Fibroblast of upper back skin (primary cell): ENCODE measurements around the gene AFAP1L2.

ENCODE experiments used
- DNase-seq: peaks from one replicate; pipeline ENCODE4 v3.0.0-alpha.2; 2013

AFAP1L2 gene

DNA sequence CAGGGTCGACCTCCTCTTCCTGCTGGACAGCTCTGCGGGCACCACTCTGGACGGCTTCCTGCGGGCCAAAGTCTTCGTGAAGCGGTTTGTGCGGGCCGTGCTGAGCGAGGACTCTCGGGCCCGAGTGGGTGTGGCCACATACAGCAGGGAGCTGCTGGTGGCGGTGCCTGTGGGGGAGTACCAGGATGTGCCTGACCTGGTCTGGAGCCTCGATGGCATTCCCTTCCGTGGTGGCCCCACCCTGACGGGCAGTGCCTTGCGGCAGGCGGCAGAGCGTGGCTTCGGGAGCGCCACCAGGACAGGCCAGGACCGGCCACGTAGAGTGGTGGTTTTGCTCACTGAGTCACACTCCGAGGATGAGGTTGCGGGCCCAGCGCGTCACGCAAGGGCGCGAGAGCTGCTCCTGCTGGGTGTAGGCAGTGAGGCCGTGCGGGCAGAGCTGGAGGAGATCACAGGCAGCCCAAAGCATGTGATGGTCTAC, 118.3 kb downstream of the AFAP1L2 start:
- no peak for DNase-seq

DNA sequence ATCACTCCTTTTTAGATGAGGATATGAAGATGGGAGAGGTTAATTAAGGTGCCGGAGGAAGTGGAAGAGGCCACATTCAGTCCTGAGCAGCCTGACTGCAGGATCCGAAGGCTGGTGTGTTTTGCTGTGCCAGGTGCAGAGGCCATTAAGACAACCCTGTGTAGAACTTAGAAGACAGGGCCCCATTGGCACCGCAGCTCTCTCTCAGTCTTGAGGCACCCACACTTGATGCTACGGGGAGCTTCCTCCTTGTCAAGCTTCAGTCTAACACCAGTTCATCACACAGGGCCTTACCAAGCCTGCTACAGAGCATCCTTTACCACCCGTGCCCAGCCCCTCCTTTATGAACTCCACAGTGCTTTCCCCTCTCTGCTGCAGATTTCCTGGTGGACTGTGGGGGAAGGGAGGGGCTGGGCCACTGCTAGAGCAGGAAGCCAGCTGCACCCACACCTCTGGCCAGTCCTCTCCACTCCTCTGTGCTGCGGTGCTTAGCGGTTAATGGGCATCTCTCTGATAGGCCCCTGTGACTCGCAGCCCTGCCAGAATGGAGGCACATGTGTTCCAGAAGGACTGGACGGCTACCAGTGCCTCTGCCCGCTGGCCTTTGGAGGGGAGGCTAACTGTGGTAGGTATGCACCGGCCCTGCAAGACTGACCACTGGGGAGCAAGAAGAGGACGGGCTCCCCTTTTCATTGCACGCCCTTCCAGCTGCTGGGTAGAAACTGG, 119.8 kb downstream of the AFAP1L2 start:
- DNase-seq = no peak

DNA sequence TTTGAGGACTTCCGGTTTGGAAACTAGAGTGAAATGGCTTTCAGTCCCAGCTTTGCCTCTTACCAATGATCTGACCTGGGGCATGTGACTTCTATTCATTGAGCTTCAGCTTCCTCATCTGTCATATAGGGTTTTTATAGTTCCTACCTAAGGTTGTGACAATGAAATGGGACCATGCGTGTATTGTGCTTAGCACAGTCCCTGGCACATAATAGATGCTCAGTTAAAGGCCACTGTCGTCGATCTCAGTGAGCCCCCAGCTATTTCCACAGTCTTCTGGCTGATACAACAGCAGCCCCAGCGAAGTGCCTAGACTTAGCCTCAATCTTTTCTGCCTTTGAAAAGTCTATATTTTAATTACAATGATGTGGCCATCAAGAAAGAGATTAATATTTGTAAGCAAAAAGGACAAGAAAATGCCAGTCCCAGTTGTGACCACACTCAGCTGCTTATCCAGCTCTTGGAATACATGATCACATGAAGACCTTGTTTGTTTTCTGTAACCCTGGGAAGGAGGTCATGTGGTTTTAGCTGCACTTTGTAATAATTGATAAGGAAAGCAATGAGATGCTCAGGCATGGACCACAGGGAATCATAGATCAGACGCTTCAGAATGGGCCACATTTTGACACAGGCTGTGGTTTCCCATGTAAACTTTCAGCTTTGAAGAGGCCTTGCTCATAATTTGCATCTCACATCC, 120.6 kb downstream of the AFAP1L2 start:
- DNase-seq = no peak

DNA sequence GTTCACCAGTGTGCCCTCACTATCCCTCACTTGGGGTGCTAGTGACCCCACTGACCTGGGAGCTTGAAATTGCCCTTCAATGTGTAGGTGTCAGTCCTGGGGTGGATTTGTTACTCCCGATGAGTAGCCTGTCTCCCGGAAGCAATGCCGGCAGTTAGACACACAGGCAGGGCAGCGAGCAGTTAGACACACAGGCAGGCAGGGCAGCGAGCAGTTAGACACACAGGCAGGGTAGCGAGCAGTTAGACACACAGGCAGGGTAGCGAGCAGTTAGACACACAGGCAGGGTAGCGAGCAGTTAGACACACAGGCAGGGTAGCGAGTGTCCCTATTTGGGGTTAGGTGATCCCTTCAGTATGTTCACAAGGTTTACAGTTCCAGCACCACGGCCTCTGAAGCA, 121.2 kb downstream of the AFAP1L2 start:
- no peak for DNase-seq

DNA sequence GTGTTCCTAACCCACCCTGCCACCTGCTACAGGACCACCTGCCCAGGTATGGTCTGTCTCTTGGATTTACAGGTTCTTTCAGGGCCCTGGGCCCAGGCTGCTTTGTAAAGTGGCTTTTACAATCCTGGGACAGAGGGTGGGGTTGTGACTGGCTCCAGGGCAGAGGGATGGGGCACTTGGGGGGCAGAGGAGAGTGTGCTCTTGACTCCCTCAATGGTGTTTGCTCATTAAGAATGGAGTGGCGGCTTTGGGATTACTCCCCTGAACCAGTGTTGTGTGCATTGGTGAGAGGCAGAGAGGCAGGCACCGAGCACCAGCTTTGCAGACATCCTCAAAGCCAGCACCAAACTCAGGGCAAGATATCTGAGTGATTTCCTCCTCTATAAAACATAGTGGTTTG, 121.8 kb downstream of the AFAP1L2 start:
- no peak for DNase-seq

DNA sequence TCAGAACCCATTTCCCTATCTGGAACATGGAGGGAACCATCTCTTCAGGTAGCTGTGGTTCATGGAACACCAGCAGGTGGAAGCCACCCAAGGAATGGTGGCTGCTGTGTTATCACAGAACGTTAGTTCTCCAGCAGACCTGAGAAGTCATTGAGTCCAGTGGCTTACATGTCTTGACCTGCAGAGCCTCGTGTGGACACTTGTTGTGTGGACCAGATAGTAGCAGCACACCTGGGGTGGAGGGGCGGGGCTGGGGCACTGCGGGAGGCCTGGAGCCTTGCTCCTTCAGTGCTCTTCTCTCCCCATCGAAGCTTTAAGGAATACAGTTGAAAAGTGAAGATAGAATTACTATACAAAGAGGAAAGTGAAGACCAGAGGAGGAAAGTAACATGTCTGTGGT, 122.8 kb downstream of the AFAP1L2 start:
- no peak for DNase-seq

DNA sequence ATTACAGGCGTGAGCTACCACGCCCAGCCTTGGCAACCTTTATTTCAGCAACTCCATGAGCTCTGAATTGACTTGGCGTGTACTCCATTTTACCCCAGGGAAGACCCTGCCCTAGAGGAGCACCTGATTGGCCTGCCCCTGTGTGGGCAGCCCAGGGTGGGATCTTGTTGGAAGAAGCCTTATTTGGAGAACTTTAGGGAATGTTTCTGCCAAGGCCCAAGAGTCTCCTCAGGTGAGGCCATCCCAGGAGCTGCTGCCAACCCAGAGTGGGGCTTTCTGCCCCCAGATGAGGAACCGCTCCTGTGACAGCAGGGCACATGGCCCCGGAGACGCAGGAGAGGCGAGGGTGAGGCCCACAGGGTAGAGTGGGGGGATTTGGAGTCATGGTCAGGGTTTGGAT, 123.3 kb downstream of the AFAP1L2 start:
- no peak for DNase-seq

DNA sequence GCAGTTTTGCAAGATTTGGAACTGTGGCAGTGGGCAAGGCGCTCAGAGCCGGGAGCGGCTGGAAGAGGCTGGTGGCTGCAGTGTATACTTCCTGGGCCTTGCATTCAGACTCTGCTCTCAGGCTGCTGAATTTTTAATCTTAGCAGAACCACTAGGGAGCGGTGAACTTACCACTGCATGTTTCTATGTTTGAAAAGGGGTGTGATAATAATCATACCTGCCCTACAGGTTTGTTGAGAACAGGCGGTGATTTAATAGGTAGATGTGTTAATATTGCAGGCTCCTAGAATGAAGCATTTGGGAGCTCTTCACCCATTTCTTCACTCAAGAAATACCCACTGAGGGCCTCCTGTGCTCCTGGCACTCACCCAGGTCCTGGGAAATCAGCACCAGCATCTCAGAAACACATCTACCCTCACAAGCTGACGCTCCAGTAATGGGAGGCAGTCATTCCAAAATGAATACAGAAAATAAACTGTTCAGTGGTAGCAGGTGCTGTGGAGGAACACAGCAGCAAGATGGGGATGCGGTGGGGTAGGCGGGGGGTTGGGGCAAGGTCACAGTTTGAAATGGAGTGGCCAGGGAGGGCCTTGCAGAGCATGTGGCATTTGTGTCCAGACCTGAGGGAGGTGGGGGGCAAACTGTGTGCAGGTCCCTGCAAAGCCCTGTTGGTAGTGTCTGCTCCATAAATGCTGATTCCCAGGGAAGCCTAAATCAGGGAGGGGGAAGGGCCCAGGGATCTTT, 124.2 kb downstream of the AFAP1L2 start:
- DNase-seq = no peak

DNA sequence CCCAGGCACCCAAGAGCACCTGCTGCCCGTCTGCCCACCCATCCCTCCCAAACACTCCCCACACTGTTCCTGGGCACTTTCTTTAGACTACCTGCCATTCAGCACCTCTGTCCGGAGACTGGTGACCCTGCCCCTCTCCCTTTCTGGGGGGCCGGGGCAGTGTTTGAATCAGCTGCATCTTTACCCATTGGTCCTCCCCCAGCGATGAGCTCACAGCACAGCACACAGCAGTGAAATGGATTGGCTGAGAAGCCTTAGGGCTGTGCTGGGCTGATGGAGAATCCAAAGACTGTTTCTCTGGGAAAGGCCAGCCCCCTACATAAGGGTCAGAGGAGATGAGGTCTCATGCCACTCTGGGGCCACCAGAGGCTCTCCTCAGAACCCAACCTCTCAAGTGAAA, 125.0 kb downstream of the AFAP1L2 start:
- DNase-seq = no peak

DNA sequence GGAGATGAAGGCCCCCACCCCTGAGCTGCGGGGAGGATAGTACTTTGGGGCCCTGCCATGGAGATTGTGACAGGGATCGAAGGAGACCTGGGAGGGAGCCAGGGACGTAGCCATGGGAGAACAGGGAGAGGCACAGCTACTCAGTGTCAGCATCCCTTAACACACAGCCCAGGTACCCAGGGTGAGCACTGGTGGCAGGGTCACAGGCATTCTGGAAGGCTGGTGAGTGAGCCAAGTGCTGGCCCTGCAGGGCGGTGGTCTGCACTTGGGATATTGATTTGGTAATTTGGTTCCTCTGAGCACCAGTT, 125.5 kb downstream of the AFAP1L2 start:
- DNase-seq = no peak

DNA sequence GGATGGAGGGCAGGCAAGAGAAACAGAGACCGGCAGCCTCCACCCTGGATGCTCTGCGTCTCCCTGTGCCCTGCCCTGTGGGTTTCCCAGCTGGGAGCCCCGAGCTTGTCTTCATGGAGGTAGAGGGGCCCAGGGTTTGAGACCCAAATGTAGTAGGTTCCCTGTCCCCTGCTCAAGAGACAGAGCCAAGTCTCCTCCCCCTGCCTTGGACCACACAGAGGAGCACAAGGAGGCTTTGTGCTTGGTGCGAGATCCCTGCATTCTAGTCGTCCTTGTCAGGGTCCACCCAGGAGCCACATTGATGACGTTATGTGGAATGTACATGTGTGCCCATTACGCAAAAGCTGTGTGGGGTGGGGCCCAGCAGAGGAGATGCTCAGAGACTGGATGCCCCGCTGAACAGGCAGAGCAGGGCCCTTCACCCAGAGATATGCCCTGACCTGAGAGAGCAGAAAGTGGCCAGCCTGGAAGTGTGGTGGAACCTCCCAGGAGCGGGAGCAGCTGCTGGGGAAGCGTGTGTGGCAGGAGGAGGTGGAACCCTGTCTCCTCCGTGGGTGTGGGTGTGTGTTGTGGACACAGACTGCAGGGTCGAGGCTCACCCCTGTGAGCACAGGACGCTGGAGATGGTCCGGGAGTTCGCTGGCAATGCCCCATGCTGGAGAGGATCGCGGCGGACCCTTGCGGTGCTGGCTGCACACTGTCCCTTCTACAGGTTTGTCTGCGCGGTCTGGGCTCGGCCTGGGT, 126.0 kb downstream of the AFAP1L2 start:
- no peak for DNase-seq

DNA sequence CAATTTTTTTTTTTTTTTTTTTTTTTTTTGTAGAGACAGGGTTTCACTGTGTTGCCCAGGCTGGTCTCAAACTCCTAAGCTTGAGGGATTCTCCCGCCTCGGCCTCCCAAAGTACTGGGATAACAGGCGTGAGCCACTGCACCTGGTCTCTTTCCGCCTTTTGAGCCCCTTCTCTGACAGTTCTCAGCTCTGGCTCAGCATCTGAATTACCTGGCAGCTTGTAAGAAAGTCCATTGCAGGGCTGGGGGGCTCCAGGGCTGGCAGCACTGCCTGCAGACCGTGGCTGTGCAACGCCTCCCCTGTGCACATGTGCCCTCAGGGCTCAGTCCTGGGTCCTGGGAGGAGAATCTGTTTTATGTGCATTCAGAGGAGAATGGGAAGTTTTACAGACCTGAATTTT, 127.6 kb downstream of the AFAP1L2 start:
- DNase-seq = no peak

DNA sequence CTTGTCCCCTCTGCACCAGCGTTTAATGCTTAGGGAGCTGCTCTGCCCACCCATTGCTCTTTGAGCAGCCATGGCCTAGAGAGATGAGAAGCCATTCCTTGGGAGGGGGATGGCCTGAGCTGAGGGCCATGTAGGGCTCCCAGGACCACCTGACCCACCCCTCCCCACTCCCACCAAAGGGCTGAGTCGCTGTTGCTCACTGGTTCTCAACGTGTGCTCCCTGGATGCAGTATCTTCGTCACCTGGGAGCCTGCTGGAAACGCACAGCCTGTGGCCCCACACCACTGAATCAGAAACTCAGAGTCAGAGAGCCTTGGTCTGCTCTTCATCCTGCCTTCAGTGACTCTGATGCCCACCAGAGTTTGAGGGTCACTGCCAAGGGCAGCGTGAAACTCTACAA, 128.2 kb downstream of the AFAP1L2 start:
- DNase-seq = no peak

DNA sequence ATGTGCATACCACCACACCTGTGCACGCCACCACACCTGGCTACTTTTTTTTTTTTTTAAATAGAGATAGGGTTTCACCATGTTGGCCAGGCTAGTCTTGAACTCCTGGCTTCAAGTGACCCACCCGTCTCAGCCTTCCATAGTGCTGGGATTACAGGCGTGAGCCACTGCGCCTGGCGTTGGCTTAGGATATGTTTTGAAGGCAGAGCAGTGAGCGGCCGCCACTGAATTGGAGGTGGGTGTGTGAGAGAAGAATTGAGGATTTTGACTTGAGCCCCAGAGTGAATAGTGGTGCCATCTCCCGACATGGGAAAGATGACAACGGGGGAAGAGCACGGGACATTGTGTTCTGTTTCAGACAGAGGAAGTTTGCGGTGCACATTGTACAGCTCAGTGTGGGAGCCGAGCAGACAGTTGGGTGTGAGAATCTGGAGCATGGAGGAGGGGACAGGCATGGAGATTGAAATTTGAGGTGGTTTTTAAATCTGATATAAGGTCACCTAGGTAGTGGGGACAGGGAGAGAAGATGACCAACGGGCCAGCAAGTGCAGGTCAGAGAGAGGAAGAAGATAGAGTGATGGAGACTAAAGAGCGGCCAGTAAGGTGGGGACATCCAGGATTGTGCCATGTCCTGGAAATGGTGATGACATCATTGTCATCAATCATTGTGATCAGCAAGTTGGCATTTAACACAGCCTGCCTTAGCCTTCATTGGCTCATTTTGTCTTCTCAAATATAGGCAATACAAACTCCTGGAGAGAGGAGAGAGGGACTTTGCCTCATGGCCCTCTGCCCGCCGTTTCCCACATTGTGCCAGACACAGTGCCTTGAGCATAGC, 129.5 kb downstream of the AFAP1L2 start:
- DNase-seq = no peak

DNA sequence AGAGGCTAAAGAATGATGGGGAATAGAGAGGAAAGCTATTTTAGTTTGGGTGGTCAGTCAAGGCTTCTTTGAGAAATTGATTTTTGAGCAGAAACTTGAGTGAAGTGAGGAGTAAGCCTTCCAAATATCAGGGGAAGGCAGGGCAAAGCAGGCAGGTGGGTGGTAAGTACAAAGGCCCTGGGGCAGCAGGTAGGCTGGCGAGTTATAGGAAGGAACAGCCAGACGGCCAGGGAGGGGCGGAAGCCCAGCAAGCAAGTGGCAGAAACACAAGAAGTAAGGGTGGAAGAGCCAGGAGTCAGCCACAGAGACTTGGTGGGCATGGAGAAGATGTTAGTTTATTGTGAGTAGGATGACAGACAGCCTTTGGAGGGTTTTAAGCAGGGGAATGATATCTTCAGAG, 130.4 kb downstream of the AFAP1L2 start:
- DNase-seq = no peak

DNA sequence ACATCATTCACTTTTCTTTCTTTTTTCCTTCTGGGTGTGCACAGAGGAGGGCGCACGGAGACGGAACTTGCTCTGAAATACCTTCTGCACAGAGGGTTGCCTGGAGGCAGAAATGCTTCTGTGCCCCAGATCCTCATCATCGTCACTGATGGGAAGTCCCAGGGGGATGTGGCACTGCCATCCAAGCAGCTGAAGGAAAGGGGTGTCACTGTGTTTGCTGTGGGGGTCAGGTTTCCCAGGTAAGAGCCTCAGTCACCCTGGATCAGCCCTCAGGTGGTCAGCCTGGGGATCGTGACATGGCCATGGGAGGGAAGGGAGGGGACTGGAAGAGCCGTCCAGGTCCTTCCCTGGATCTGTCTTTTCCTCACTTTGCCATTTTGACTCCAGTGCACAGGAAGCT, 131.6 kb downstream of the AFAP1L2 start:
- no peak for DNase-seq

DNA sequence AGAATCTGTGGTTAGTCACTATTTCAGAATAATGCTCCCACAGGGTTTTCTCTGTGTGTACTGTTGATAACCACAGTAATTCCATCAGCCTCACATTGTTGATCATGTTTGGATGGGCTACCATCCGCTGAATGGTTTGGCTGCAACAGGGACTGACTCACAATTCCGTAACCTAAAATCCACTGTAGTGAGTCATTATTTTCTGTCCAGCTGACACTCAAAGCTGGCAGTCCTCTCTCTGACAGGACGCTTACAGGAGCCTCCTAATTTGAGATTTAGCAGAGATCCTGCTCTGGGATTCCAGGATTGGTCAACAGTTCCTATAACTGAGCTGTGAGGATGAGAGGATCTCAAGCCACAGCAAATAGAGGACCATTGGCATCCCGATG, 132.5 kb downstream of the AFAP1L2 start:
- peak; percentile 96 for DNase-seq

DNA sequence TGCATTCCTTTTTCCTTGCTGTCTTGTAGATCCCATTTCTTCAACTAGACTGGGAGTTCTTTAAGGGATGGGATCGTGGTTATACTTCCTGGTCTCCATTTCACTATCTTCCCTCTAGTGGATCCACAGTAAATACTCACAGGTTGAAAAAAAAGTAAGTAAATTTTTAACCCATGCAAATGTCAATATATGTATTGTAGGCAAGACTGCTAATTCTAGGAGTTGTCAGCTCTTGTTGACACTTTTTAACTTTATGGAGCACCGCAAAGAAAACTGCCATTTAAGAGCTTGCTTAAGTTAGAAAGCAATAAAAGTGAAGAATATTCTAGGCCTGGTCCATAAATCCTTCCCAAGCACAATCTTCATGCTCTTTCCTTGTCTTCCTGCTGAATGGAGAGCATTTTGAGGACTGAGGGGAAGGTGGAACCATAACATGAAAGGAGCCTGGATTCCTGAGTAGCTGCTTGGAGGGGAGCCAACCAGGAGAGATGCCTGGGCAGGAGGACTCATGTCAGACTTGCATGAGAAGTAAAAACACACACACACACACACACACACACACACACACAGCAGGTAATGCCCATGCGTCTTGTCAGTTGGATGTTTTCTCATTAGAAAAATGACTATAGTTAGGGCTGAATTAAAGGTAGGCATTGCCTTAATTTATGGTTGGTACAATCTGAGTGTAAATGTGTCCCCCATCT, 133.1 kb downstream of the AFAP1L2 start:
- DNase-seq = peak; percentile 78

DNA sequence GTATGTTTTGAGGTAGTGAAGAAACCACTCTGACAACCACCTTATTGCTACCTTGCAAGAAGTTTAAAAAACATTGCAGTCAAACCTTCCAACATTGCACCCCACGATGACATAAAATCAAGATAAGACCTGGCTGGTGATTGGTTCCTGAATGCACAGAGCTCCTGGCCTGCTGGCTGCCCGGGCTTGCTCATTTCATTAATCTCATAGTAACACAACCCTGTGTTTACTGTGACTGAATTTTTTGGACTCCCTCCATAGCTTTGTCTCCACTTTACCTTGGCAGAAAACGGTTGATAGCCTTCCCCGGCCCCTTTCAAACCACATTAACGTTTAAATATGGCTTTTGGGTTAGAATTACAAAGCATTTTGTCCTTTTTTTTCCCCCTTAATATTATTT, 137.8 kb downstream of the AFAP1L2 start:
- DNase-seq = no peak

DNA sequence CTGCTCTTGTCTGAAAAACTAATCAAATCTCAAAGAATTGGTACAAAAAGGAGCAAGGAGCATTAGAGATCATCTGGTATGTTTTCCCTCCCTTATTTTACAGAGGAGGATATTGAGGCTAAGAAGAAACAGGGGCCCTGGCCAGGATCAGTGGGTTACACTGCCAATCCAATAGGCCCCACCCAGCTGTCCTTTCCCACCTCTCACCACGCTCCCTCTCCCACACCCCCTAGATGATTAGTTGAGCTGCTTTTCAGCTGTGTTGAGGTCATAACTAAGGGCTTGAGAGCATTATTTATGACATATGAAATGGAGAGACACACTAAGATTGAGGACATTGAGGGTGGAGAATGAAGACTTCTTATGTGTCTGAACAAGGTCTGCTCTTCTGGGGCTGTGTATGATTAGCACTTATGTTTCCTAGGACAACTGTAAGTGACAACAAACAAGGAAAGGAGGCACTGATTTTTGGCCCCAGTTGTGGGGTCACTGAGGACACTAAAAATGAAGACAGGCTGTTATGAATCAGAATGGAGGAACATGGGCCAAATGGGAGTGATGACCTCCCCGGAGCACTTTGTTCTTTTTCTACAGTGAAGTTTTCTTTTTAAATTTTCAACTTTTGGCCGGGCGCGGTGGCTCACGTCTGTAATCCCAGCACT, 138.8 kb downstream of the AFAP1L2 start:
- DNase-seq = no peak

DNA sequence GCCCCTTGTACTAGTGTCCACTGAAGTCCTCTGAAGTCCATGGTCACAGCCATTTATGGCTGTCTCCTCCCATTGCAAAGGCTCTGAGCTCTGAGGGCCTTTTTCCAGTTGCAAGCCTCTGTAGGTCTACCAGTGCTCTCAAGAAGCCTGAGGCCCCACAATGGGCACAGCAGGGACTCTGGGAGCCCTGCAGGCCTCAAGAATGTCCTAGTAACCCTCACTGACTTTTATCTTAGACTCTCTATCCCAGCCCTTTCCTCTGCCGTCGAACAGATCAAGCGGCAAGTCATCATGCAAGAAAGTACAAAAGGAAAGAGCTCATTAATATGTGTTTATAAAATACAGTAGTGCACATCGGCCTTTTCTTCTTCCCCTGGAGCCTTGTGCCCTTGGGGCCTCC, 141.8 kb downstream of the AFAP1L2 start:
- DNase-seq = no peak
